HG02885 (cell line): Measurements from ENCODE around the gene TNFSF15.

Experiments
- ATAC-seq: cut with Tn5 transposase; IDR thresholded peaks from one replicate; pipeline ENCODE4 v1.9.1; 2021; ENCODE audit warnings: mild to moderate bottlenecking; ENCODE audit not compliant: unreplicated experiment, poor library complexity

The TNFSF15 gene

GRCh38 chr9:114805670-114806525 lies at the start of gene TNFSF15:
Gene TNFSF15 (minus strand): TSS chr9:114806039. CDS start chr9:114806012, 27 bp downstream.
- peak; percentile 90 for ATAC-seq

GRCh38 chr9:114855488-114855887 lies 49.6 kb upstream of the TNFSF15 start:
- ATAC-seq = no peak

- ATAC-seq = no peak
Observed at GRCh38 chr9:114854736-114855355, 49.0 kb upstream of the TNFSF15 start.

GRCh38 chr9:114853071-114853855 lies 47.4 kb upstream of the TNFSF15 start:
- no peak for ATAC-seq

GRCh38 chr9:114852050-114852594 lies 46.3 kb upstream of the TNFSF15 start:
- ATAC-seq = no peak

- no peak for ATAC-seq
Observed at GRCh38 chr9:114851306-114851705, 45.5 kb upstream of the TNFSF15 start.

GRCh38 chr9:114850871-114851270 lies 45.0 kb upstream of the TNFSF15 start:
- no peak for ATAC-seq

- ATAC-seq = no peak
Observed at GRCh38 chr9:114849450-114849849, 43.6 kb upstream of the TNFSF15 start.

- no peak for ATAC-seq
Observed at GRCh38 chr9:114847492-114848417, 41.9 kb upstream of the TNFSF15 start.

GRCh38 chr9:114845373-114845772 lies 39.5 kb upstream of the TNFSF15 start:
- no peak for ATAC-seq

- ATAC-seq = no peak
Observed at GRCh38 chr9:114844766-114845165, 38.9 kb upstream of the TNFSF15 start.

GRCh38 chr9:114837923-114838322 lies 32.1 kb upstream of the TNFSF15 start:
- ATAC-seq = no peak

- no peak for ATAC-seq
Observed at GRCh38 chr9:114836769-114837168, 30.9 kb upstream of the TNFSF15 start.

GRCh38 chr9:114834386-114834785 lies 28.5 kb upstream of the TNFSF15 start:
- no peak for ATAC-seq

GRCh38 chr9:114830546-114830945 lies 24.7 kb upstream of the TNFSF15 start:
- ATAC-seq = no peak

- no peak for ATAC-seq
Observed at GRCh38 chr9:114829574-114830440, 24.0 kb upstream of the TNFSF15 start.

GRCh38 chr9:114828303-114828650 lies 22.4 kb upstream of the TNFSF15 start:
- no peak for ATAC-seq

- no peak for ATAC-seq
Observed at GRCh38 chr9:114827641-114828302, 21.9 kb upstream of the TNFSF15 start.
